Ramos (cell line): Measurements from ENCODE around the gene GPR89A.
"Not testable (repeated sequence)": the region's sequence is repeated elsewhere in the genome, so short reads cannot be mapped to it uniquely, and the experiment has no call there.

ENCODE experiments used
- in situ Hi-C: fragments of 300-500 bp; cut with MboI; formaldehyde crosslinking; loops from one replicate; pipeline ENCODE4 v1.14.3; 2022; ENCODE audit warnings: low sequenced_read_pairs; ENCODE audit not compliant: unreplicated experiment

Gene GPR89A

GRCh38 chr1:145607833-145608733 is at the start of gene GPR89A:
Gene GPR89A, plus strand, starts transcription at chr1:145607988. Its CDS starts 146 bp downstream, at chr1:145608134.
- in situ Hi-C loops = not testable (repeated sequence)

DNA sequence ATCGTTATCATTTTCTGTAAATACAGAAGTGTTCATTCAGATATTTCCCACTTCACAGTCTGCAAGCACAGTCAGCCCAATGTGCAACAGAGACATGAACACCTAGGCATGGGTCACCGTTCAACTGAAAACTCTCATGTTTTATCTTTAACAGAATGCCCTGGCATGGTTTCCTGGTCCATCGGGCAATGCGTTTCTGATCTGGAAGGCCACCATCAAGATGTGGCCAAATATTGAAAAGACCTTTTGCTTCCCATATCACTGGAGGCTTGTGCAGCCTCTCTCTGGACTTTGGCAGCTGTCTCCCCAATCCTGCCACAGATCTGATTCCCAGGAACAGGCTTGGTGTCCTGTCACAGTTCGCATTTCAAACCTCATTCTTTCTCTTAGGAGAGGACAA is 21.0 kb upstream of the GPR89A start:
- in situ Hi-C loops = not testable (repeated sequence)

DNA sequence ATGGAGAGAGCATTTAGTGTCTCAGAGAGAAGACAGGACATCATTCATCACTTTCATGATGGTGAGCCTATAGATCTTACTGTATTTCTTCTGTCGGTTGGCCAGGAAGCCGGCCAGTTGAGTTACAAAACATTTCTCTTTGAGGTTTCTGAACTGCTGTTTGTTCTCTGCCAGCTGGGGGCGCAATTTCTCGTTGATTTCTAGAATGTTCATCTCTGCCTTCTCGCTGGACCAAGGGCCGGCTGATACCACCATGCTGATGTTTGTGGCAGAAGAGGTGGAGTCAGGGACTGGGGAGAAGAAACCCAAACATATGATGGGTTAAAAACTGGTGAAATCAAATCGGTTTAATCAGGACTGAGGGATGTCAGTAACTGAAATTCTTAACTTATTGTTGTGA is 17.0 kb upstream of the GPR89A start:
- in situ Hi-C loops = not testable (repeated sequence)

GRCh38 chr1:145592347-145592746 is 15.4 kb upstream of the GPR89A start:
- in situ Hi-C loops = not testable (repeated sequence)

GRCh38 chr1:145595421-145595820 is 12.4 kb upstream of the GPR89A start:
- in situ Hi-C loops = not testable (repeated sequence)

DNA sequence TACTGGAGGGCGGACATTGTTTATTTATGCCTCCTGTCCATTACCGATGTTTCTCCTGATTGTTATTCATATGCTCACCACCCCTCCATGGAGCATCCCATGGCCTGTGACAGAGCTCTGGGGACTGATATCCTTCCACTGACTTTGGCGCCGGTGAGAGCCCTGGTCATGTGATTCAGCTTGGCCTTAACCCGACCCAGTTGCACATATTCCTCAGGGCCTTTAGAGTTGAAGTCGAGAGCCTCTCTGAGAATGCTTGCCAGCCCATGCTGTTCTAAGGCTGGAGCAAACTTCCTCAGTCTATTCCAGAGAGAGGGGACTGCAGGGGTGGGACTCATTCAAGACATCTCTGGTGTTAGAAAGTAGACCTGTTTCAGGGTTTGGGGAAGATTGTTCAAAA is 11.6 kb upstream of the GPR89A start:
- in situ Hi-C loops = not testable (repeated sequence)

GRCh38 chr1:145599426-145599825 is 8.4 kb upstream of the GPR89A start:
- in situ Hi-C loops = not testable (repeated sequence)

DNA sequence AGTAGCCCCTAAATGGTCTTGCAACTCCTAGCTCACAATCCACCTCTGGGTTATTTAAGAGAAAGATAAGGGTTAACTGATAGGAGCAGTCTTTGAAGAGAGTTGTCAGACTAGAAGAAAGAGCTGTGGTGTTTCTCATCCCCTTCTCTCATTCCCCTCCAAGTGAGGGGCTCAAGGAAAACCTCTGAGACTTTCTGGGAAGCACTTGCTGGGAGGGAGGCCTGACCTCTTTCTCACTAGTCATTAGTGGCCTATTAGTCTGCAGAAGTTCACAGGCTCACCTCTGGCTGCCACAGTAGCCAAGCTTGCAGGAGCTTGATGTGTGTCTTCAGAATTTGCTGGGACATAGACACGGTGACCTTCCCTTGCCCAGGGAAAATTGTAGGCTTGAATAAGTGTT is 6.2 kb upstream of the GPR89A start:
- in situ Hi-C loops = no loop called here

DNA sequence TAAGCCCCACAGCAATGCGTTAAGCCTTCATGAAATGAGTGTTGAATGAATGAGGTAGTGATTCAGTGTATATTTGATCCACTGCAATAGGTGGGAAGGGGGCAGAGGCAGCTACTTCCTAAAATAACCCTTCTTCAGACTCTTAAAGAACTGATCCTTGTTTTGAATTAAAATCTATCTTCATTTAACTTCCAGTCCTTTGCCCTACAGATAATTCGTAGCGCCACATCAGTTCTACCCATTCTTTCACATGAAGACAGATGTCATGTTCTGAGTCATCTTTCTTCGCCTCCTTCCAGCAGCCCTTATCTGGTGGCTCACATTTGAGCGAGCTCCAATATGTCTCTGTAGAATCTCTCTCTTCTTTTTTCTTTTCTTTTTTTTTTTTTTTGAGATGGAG is 948 bp upstream of the GPR89A start:
- in situ Hi-C loops = not testable (repeated sequence)

- in situ Hi-C loops = not testable (repeated sequence)
Observed at GRCh38 chr1:145607289-145607688, 499 bp upstream of the GPR89A start.

- in situ Hi-C loops = not testable (repeated sequence)
Observed at GRCh38 chr1:145610744-145611143, 3.0 kb downstream of the GPR89A start.

DNA sequence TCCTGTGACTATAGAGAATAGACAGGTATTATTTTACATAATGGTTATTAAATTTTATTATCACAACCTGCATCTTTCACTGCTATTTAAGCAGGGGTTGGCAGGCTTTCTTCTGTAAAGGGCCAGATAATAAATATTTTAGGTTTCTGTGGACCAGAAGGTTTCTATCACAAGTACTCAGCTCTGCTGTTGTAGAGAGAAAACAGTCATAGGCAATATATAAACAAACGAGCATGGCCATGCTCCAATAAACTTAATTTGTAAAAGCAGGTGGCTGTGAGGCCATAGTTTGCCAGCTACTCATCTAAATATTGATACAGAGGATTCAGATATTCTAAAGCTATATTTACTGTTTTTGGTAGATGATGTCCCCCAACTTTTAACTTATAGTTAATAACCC is 12.3 kb downstream of the GPR89A start:
- in situ Hi-C loops = not testable (repeated sequence)

GRCh38 chr1:145622177-145622576 is 14.4 kb downstream of the GPR89A start:
- in situ Hi-C loops = not testable (repeated sequence)

DNA sequence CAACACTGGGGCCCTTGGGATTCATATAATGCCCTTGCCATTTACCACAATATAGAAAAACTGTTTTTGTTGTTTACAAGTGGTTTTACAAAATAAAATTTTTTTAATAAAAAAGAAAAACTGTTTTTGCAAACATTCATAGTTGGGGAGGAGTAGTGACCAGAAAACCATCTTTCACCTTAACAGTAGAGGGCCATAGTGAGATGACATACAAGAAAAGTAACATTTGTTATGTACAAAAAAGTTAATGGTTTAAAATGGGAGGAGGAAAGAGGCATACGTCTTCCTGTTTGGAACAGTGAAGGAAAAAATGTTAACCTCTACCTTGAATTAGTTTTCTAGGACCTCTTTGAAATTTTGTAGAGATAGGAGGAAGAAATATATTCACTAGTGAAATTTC is 28.4 kb downstream of the GPR89A start:
- in situ Hi-C loops = not testable (repeated sequence)

- in situ Hi-C loops = not testable (repeated sequence)
Observed at GRCh38 chr1:145641886-145642285, 34.1 kb downstream of the GPR89A start.

GRCh38 chr1:145643990-145644389 is 36.2 kb downstream of the GPR89A start:
- in situ Hi-C loops = not testable (repeated sequence)

- in situ Hi-C loops = not testable (repeated sequence)
Observed at GRCh38 chr1:145656245-145656943, 48.6 kb downstream of the GPR89A start.

DNA sequence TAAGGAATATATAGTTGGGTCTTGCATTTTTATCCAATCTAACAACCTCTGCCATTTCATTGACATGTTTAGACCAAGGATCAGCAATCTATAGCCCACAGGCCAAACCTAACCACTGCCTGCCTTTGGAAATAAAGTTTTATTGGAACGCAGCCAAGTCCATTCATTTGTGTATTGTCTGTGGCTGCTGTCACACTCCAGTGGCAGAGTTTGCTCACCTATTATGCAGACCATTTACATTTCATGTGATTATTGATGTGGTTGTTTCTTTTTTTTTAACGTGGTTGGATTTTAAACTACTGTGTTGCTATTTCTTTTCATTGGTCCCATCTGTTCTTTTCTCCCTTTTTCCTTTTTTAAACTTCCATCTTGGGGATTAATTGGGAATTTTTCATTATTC is 54.7 kb downstream of the GPR89A start:
- in situ Hi-C loops = not testable (repeated sequence)

GRCh38 chr1:145665015-145665414 is 57.2 kb downstream of the GPR89A start:
- in situ Hi-C loops = not testable (repeated sequence)

GRCh38 chr1:145670995-145671745 is 63.4 kb downstream of the GPR89A start:
- in situ Hi-C loops = not testable (repeated sequence)

DNA sequence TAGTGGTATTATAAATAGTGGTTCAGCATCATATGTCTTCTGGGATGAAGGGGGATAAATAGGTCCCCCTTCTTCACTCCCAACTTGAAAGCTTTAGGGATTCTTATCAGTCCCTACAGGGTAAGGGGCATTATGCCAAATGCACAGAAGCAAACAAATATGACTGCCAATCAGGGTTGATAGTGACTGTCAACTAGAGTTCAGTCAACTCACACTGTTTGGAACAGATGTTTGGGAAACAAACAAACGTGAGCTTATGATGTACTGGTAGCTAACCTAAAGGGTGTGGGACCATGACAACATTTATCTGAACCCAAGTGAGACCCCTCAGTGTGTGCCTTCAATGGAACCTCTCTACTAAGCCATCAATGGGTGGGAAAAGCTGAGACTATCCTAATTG is 65.4 kb downstream of the GPR89A start:
- in situ Hi-C loops = not testable (repeated sequence)
